Measurements from ENCODE around the gene CDC42BPB.

DNA sequence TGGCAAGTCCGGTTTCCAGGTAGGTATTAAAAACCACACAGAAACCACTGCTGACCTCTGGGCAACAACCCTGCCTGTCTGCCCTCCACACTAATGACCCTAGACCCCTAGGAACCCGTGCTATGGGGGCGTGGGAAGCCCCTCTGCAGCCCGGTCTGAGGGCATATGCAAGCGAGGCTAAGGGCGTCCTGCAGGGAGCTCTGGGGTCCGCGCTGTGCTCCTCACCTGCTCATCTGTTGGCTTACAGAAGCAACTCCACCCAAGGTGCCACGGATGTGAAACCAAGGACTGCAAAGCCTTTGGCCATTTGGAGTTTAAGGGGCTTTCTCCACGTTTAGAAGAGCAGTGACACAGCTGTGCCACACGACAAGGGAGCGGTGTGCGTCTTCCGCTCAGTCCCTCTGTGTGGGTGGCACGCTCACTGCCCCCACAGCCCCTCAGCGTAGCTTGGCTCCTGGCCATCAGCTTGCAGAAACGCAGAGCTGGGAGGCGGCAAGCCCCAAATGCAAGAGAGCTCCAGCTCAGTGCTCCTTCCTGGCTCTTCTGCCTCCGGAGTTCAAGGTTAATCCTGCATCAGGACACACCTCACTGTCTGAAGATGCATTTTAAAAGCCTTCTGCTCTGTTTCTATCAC is 116.5 kb downstream of the CDC42BPB start:
- TF ChIP-seq, protein P1, sequence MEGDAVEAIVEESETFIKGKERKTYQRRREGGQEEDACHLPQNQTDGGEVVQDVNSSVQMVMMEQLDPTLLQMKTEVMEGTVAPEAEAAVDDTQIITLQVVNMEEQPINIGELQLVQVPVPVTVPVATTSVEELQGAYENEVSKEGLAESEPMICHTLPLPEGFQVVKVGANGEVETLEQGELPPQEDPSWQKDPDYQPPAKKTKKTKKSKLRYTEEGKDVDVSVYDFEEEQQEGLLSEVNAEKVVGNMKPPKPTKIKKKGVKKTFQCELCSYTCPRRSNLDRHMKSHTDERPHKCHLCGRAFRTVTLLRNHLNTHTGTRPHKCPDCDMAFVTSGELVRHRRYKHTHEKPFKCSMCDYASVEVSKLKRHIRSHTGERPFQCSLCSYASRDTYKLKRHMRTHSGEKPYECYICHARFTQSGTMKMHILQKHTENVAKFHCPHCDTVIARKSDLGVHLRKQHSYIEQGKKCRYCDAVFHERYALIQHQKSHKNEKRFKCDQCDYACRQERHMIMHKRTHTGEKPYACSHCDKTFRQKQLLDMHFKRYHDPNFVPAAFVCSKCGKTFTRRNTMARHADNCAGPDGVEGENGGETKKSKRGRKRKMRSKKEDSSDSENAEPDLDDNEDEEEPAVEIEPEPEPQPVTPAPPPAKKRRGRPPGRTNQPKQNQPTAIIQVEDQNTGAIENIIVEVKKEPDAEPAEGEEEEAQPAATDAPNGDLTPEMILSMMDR (IDR thresholded peaks at IDR 0.05) = no peak
- no peak for TF ChIP-seq POLR2A (IDR thresholded peaks at IDR 0.05)

All from Peyer's patch (tissue), 4 donors.